Testis (tissue), 2 donors: ENCODE data around the gene CYS1.

Experiments
- CTCF ChIP-seq, 3 experiments: fragments of 450-650 bp in 2 of 3; fragments of 200-600 bp in 1 of 3; sonication (generic) in 1 of 3; IDR thresholded peaks; one replicate each; pipeline ENCODE4 v1.5.1; 2016 to 2019; ENCODE audit warnings: antibody characterized with exemption in 3 of 3, mild to moderate bottlenecking in 2 of 3, moderate library complexity in 1 of 3
- POLR2A ChIP-seq: fragments of 450-650 bp; IDR thresholded peaks from one replicate; pipeline ENCODE4 v1.6.1; 2017; ENCODE audit warnings: antibody characterized with exemption, mild to moderate bottlenecking, moderate library complexity

GRCh38 chr2:10019602-10020400 lies 60.4 kb downstream of the CYS1 start:
- no peak for TF ChIP-seq CTCF (IDR thresholded peaks at IDR 0.05)
- no peak for TF ChIP-seq POLR2A
